NK-92 treated with Interleukin-12 subunit alpha and Interleukin-12 subunit beta, amount 100 ng/mL, for 24 hours (cell line): ENCODE measurements around the gene ANKRD45.
"Not testable (repeated sequence)": the region's sequence is repeated elsewhere in the genome, so short reads cannot be mapped to it uniquely, and the experiment has no call there.

Experiments used
- DNase-seq: peaks from one replicate; lab custom pipeline; 2025; lab: John Stamatoyannopoulos, UW

The ANKRD45 gene

GRCh38 chr1:173669491-173669941, at the start of gene ANKRD45:
TSS of gene ANKRD45 (minus strand) at chr1:173669851. CDS start at chr1:173659418, 10,433 bp downstream.
- DNase-seq = no peak

- no peak for DNase-seq
Measured at GRCh38 chr1:173717238-173717637, 47.6 kb upstream of the ANKRD45 start.

- no peak for DNase-seq
Measured at GRCh38 chr1:173715538-173715844, 45.8 kb upstream of the ANKRD45 start.

GRCh38 chr1:173714759-173715537, 45.3 kb upstream of the ANKRD45 start, which contains the start of gene KLHL20:
TSS of gene KLHL20 (plus strand) at chr1:173714981. CDS start at chr1:173716044, 1,063 bp downstream.
- peak; percentile 74 for DNase-seq

- DNase-seq = no peak
Measured at GRCh38 chr1:173714441-173714758, 44.7 kb upstream of the ANKRD45 start.

GRCh38 chr1:173708787-173709186, 39.1 kb upstream of the ANKRD45 start:
- DNase-seq = no peak

- no peak for DNase-seq
Measured at GRCh38 chr1:173705117-173705516, 35.5 kb upstream of the ANKRD45 start.

- DNase-seq = no peak
Measured at GRCh38 chr1:173702736-173703135, 33.1 kb upstream of the ANKRD45 start.

- not testable (repeated sequence) for DNase-seq
Measured at GRCh38 chr1:173701299-173701698, 31.6 kb upstream of the ANKRD45 start.

GRCh38 chr1:173693238-173693637, 23.6 kb upstream of the ANKRD45 start:
- DNase-seq = no peak

- DNase-seq = no peak
Measured at GRCh38 chr1:173688300-173688699, 18.6 kb upstream of the ANKRD45 start.

GRCh38 chr1:173685121-173685520, 15.5 kb upstream of the ANKRD45 start:
- DNase-seq = not testable (repeated sequence)

- DNase-seq = not testable (repeated sequence)
Measured at GRCh38 chr1:173683838-173684237, 14.2 kb upstream of the ANKRD45 start.

GRCh38 chr1:173682184-173682583, 12.5 kb upstream of the ANKRD45 start:
- no peak for DNase-seq

GRCh38 chr1:173680152-173680551, 10.5 kb upstream of the ANKRD45 start:
- DNase-seq = not testable (repeated sequence)

- DNase-seq = not testable (repeated sequence)
Measured at GRCh38 chr1:173674496-173674895, 4.8 kb upstream of the ANKRD45 start.

- no peak for DNase-seq
Measured at GRCh38 chr1:173666646-173667045, 3.0 kb downstream of the ANKRD45 start.

GRCh38 chr1:173663159-173663558, 6.5 kb downstream of the ANKRD45 start:
- DNase-seq = no peak

GRCh38 chr1:173661763-173662162, 7.9 kb downstream of the ANKRD45 start:
- no peak for DNase-seq

GRCh38 chr1:173661271-173661670, 8.4 kb downstream of the ANKRD45 start:
- no peak for DNase-seq

GRCh38 chr1:173660306-173660705, 9.3 kb downstream of the ANKRD45 start:
- no peak for DNase-seq

GRCh38 chr1:173648880-173649605, 20.6 kb downstream of the ANKRD45 start:
- no peak for DNase-seq

GRCh38 chr1:173646656-173647055, 23.0 kb downstream of the ANKRD45 start:
- no peak for DNase-seq
